Transverse colon (tissue), 4 donors: Measurements from ENCODE around the gene AADAC. TPM values are rescaled to one million over a fixed set of nuclear protein-coding genes. Genes with fewer than 3 reads are reported as not detected.

Source experiments
- DNase-seq: peaks from one replicate; pipeline ENCODE4 v3.0.0-alpha.2; 2019
- H3K27ac ChIP-seq, 4 donors: fragments of 200-600 bp; sonication (generic); 2 replicates each; pipeline ENCODE4 v1.5.1; 2016 to 2018; ENCODE audit warnings: inconsistent platforms in 4 of 4
- H3K27me3 ChIP-seq: fragments of 200-600 bp; sonication (generic); 2 replicates; pipeline ENCODE4 v1.5.1; 2017; ENCODE audit warnings: inconsistent platforms
- H3K36me3 ChIP-seq, 4 donors: fragments of 200-600 bp; sonication (generic); 2 replicates each; pipeline ENCODE4 v1.5.1; 2017 to 2019; ENCODE audit warnings: inconsistent platforms in 4 of 4
- H3K4me1 ChIP-seq, 4 donors: fragments of 200-600 bp; sonication (generic); 2 replicates each; pipeline ENCODE4 v1.5.1; 2017 to 2020; ENCODE audit warnings: inconsistent platforms in 4 of 4
- H3K4me3 ChIP-seq, 4 donors: fragments of 200-600 bp; sonication (generic); 1 replicate in 1 of 4; 2 replicates in 3 of 4; pipeline versions ENCODE4 v1.5.1 to v1.6.1; 2017 to 2019; ENCODE audit warnings: inconsistent platforms in 4 of 4
- H3K9me3 ChIP-seq, 2 donors: fragments of 200-600 bp; sonication (generic); 2 replicates each; pipeline ENCODE4 v1.5.1; 2017 to 2019; ENCODE audit warnings: inconsistent platforms in 2 of 2
- CTCF ChIP-seq, 5 experiments: fragments of 200-600 bp in 3 of 5; fragments of 450-650 bp in 2 of 5; sonication (generic) in 3 of 5; IDR thresholded peaks; 1 replicate in 2 of 5; 2 replicates in 3 of 5; pipeline ENCODE4 v1.5.1; 2016 to 2017; ENCODE audit warnings: antibody characterized with exemption in 5 of 5, inconsistent platforms in 3 of 5, mild to moderate bottlenecking in 2 of 5, moderate library complexity in 1 of 5
- EP300 ChIP-seq: sonication (generic); formaldehyde crosslinking; IDR thresholded peaks from one replicate; pipeline ENCODE4 v1.6.1; 2017; ENCODE audit warnings: antibody characterized with exemption, low read depth
- POLR2A ChIP-seq: fragments of 450-650 bp; IDR thresholded peaks from one replicate; pipeline ENCODE4 v1.6.1; 2016; ENCODE audit warnings: antibody characterized with exemption, mild to moderate bottlenecking, moderate library complexity
- POLR2AphosphoS5 ChIP-seq, 3 donors: sonication (generic); formaldehyde crosslinking; IDR thresholded peaks; one replicate each; pipeline ENCODE4 v1.6.1; 2016; ENCODE audit warnings: antibody characterized with exemption in 3 of 3
- WGBS, 2 donors: methylation state at CpG; one replicate each; pipeline ENCODE4 v1.1.5; 2018; ENCODE audit warnings: low coverage in 1 of 2; 5-methylcytosine and 5-hydroxymethylcytosine counted together
- in situ Hi-C, 4 donors: fragments of 200-750 bp; cut with MboI; loops; one replicate each; pipeline versions ENCODE4 v1.15.0 to v1.15.1; 2017; ENCODE audit warnings: low sequenced_read_pairs in 3 of 4, low pct_ligation_motif_present in 1 of 4, low pct_unique_long_range_greater_than_20kb in 1 of 4
- intact Hi-C: fragments of 100-400 bp; cut with DNase I; formaldehyde crosslinking; loops from one replicate; pipeline ENCODE4 v1.15.1; 2023; ENCODE audit warnings: low total_unique reads
- total RNA-seq, 4 donors: library from RNA; depleted of rRNA; stranded (reverse); fragments of >200 nt; gene quantifications; one replicate each; pipeline ENCODE4 v1.1.0, GENCODE V29; 2016

Gene AADAC
- total RNA-seq, 4 donors from 2014 or later, result 0.95 TPM; not detected in 3

DNA sequence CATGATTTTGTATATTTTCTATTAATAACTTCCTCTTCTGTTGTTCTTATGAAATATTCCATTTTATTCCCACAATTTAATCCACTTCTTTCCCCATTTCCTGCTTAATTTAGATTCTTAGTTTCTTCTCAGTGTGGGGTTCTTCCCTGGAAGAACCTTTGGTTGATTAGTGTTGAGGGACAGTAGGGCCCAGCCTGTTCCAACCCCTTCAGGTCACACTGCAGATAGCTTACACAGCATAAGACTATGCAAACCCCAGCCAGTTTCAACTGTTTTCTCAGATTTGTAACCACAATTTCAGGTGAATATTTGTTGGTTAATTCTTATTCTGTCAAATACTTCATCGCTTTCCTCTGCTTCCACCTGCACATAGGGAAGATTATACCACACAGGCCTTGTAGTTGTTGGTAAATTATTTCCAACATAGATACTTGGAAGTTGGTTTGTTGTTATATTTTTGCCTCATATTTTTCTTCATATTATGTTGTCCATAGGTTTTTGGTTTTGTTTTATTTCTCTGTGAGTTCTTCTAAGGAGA lies 45.5 kb upstream of the AADAC start:
- in situ Hi-C loops, result no loop called here
- H3K4me1 ChIP-seq, result peaks cover 0 to 31% (median 10%) of the 10 kb centered on the region in 4 donors
- DNase-seq, result no peak

GRCh38 chr3:151769175-151769574 lies 44.7 kb upstream of the AADAC start:
- Histone ChIP-seq H3K4me3 (no peak overlapping the region), H3K4me1 (peaks cover 0 to 31% (median 10%) of the 10 kb centered on the region in 4 donors), H3K27me3 (no peaks in the 10 kb centered on the region), H3K36me3 (no peaks in the 10 kb centered on the region), H3K27ac (peak overlapping the region in 3 of 4 donors; percentile 61 to 75 (median 71)), H3K9me3 (peaks cover 0 to 7% of the 10 kb centered on the region in 2 donors)
- in situ Hi-C loops, result no loop called here
- intact Hi-C loops, result no loop called here
- TF ChIP-seq EP300 (no peak), CTCF (IDR thresholded peaks at IDR 0.05) (no peak), POLR2A (no peak), POLR2AphosphoS5 (IDR thresholded peaks at IDR 0.05) (no peak)
- DNase-seq, result no peak
- WGBS, 2 donors, result 67 to 69% methylated on average over 2 of the region's 2 CpGs

More for the DNA sequence above, 45.5 kb upstream of the AADAC start:
- Histone ChIP-seq H3K9me3 (peaks cover 0 to 7% of the 10 kb centered on the region in 2 donors), H3K4me3 (no peak overlapping the region), H3K36me3 (no peaks in the 10 kb centered on the region), H3K27me3 (no peaks in the 10 kb centered on the region), H3K27ac (no peak overlapping the region)
- TF ChIP-seq POLR2AphosphoS5 (IDR thresholded peaks at IDR 0.05) (no peak), EP300 (no peak), POLR2A (no peak), CTCF (IDR thresholded peaks at IDR 0.05) (no peak)
- WGBS, 2 donors, result 71 to 97% methylated on average over 1 of the region's 1 CpG
- intact Hi-C loops, result no loop called here

GRCh38 chr3:151770956-151771355 lies 43.0 kb upstream of the AADAC start:
- H3K4me1 ChIP-seq, result peaks cover 0 to 31% (median 10%) of the 10 kb centered on the region in 4 donors
- intact Hi-C loops (no loop called here), in situ Hi-C loops (no loop called here)
- H3K27ac ChIP-seq, result peak overlapping the region; percentile 61 to 80 (median 73)
- no peak for TF ChIP-seq POLR2AphosphoS5 (IDR thresholded peaks at IDR 0.05)
- TF ChIP-seq POLR2A, result no peak
- H3K27me3 ChIP-seq, result no peaks in the 10 kb centered on the region
- peak; percentile 40 for DNase-seq
- H3K4me3 ChIP-seq, result peak overlapping the region in 3 of 4 donors; percentile 3 to 23 (median 9)
- H3K36me3 ChIP-seq, result no peaks in the 10 kb centered on the region
- no peaks in the 10 kb centered on the region for H3K9me3 ChIP-seq
- WGBS, 2 donors, result 23% methylated on average over 4 of the region's 4 CpGs; no CpG with 5 or more reads in 1 of the 2 donors

- Histone ChIP-seq H3K4me1 (peaks cover 0 to 31% (median 10%) of the 10 kb centered on the region in 4 donors), H3K9me3 (no peaks in the 10 kb centered on the region), H3K27me3 (no peaks in the 10 kb centered on the region), H3K36me3 (no peaks in the 10 kb centered on the region), H3K27ac (no peak overlapping the region), H3K4me3 (no peak overlapping the region)
- intact Hi-C loops (no loop called here), in situ Hi-C loops (no loop called here)
- 87 to 90% methylated on average over 4 of the region's 4 CpGs for WGBS, 2 donors
- DNase-seq, result no peak
- no peak for TF ChIP-seq EP300
- TF ChIP-seq POLR2AphosphoS5 (IDR thresholded peaks at IDR 0.05), result no peak
- TF ChIP-seq CTCF (IDR thresholded peaks at IDR 0.05), result no peak
- TF ChIP-seq POLR2A, result no peak
Measured at GRCh38 chr3:151772825-151773480, 41.0 kb upstream of the AADAC start.
